Left forelimb (tissue), 1 donor: Measurements from ENCODE around the gene MTF1.

Experiments used
- DNase-seq: peaks from one replicate; pipeline ENCODE4 v3.0.0-alpha.2; 2018; ENCODE audit warnings: low spot score

MTF1 gene

GRCh38 chr1:37828410-37829074, 30.9 kb downstream of the MTF1 start:
- DNase-seq: no peak

DNA sequence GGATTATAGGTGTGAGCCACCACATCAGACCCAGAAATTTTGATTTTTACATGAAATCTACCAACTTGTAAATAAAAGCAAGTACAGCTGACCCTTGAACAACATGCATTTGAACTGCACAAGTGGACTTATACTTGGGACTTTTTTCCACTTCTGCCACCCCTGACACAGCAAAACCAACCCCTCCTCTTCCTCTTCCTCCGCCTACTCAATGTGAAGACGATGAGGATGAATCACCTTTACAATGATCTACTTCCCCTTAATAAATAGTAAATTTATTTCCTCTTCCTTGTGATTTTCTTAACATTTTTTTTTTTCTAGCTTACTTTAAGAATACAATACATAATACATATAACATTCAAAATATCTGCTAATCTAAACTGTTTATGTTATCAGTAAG, 33.9 kb downstream of the MTF1 start:
- DNase-seq: no peak

- DNase-seq: no peak
Observed at GRCh38 chr1:37824001-37824400, 35.4 kb downstream of the MTF1 start.

DNA sequence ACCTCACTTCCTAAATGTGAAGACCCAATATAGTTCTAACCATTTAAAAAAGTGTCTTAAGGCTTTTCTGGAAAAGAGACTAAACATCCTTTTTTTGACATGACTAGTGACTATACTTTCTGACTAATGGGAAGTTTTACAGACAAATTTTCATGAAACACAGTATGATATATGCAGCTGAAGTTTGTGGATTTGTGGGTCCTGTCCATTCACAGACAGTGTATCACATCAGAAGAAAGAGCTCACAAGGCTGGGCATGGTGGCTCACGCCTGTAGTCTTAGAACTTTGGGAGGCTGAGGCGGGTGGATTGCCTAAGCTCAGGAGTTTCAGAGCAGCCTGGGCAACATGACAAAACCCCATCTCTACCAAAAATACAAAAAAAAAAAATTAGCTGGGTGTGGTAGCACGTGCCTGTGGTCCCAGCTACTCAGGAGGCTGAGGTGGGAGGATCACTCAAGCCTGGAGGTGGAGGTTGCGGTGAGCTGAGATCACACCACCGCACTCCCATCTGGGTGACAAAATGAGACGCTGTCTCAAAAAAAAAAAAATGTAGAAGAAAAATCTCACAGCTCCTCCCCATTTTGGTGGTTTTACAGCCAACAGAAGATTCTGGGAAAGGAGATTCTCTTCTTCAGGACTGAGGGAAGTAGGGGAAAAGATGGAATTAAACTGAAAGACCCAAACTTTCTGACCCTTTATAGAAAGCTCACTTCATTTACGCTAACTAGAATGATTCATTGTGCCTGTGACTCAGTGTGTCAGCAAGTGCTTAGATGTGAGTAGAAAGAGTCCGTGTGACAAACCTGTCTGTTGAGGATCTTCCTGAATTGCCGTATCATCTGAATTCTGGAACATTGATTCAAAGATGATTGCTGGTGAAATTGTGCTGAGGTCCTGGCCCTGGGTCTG, 36.2 kb downstream of the MTF1 start:
- no peak for DNase-seq

- no peak for DNase-seq
Observed at GRCh38 chr1:37821481-37821880, 37.9 kb downstream of the MTF1 start.

- DNase-seq: no peak
Observed at GRCh38 chr1:37817481-37817880, 41.9 kb downstream of the MTF1 start.

DNA sequence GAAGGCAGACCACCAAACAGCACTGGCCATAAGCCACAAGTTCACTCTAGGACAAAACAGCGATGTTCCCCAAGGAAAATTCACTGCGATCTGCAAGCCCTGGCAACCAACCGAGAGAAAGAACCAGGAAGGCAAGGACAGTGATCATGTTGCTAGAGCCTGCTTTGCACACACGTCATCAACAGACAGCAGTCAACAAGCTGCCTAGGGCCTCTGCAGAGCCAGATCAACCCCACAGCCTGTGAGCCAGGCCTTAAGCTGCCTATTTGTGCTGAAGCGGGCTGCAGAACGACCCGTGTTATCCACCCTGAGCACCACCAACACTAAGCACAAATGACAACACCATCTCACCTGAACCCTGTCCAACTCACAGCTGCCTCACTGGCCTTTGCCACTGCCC, 45.1 kb downstream of the MTF1 start:
- DNase-seq: no peak

GRCh38 chr1:37813529-37814145, 45.8 kb downstream of the MTF1 start:
- DNase-seq: no peak

DNA sequence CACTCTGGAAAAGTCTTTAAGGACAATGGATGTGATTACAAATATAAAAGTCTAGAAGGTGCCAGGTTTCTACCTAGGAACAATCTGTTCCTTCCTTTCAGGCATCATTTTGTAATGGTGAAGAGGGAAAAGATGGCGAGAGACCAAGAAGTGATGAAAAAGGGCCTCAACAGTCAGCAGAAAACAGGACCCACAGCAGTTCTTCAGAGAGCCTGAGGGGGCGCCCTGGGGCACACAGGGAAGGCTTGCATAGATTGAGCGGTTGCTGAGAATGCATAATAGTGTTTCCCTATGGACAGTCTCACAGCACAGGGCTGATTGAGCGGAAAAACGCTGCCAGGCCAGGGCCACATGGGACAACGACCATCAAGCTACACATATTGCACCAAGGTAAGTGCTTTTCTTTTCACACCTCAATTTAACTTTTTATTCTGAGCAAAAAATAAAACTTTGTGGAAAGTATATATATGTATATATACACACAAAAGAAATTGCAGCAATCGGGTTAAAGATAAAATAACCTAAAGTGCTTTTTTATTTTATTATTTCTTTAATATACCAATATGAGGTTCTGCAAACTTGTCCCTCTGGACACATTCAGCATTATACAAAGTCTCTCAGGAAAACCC, 48.3 kb downstream of the MTF1 start:
- DNase-seq: no peak

DNA sequence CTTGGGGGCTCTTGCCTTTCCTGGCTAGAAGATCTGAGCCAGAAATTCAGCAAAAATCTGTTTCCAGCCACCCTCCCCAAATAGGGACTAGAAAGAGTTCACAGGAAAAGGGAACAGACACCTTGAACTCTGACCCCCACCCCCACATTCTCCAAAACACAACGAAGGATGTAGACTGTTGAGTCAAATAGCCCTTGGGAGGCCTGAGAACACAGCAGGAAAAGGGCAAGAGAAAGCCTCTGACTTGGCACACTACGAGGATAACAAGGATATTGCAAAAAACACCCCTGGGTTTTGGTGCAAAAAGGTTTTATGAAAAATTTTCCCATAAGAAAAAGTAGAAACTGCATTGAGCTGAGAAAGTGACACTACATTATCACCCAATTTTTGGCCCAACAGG, 49.5 kb downstream of the MTF1 start:
- no peak for DNase-seq

DNA sequence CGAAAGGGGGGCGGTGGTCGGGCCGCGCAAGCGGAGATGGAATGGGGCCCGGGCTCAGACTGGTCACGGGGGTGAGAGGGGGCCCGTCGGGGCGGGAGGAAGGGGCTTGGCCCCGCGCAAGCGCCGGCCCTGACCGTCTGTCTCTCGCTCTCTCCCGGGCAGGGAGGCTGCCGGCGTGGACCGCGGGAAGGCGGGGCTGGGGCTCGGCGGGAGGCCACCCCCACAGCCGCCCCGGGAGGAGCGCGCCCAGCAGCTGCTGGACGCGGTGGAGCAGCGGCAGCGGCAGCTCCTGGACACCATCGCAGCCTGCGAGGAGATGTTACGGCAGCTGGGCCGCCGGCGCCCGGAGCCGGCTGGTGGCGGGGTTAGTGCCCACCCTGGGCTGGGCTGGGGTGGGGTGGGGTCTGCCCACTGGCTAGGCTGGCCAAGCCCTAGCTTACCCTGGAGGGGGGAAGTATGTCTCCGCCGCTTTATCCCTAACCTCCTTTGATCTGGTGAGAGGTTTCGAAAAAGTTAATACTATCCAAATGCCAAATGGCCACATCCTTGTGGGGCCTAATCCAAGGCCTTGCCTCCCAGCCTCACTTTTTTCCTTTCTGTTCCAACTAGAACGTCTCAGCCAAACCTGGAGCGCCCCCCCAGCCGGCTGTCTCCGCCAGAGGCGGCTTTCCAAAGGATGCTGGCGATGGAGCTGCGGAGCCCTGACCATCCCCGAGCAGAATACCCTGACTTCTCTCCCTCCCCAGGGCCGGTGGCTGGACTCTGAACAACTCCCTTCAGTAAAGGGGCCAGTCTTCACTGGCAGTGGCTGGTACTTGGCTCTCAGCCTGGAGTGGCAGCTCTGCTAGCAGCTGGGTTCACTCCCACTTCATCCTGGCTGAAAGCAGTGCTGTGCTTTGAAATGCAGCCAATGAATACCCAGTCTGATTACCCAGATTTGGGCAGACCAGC, 50.7 kb downstream of the MTF1 start:
- no peak for DNase-seq

GRCh38 chr1:37807555-37808368, 51.6 kb downstream of the MTF1 start, which contains the start of the genes C1orf122 and YRDC:
Gene C1orf122, plus strand, starts transcription at chr1:37807790. Its CDS starts 615 bp downstream, at chr1:37808405.
Gene YRDC, minus strand, starts transcription at chr1:37808208. Its CDS starts 28 bp downstream, at chr1:37808180.
- peak; percentile 97 for DNase-seq

DNA sequence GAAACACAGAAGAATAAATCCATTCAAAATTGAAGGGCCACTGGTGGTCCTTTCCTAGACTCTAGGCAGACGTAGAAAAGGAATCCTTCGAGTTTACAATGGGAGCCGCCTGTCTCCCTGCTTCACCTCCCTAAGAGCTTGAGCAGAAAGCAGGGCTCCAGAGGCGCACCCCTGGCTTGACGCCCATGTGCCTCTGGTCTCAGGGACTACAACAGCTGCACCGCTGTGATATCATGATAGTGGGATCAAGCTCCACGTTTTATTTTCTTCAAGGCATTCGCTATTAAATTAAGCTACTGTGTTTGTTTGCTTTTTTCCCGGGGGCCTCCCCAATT, 52.2 kb downstream of the MTF1 start:
- DNase-seq: no peak

- no peak for DNase-seq
Observed at GRCh38 chr1:37802439-37802838, 57.0 kb downstream of the MTF1 start.

- no peak for DNase-seq
Observed at GRCh38 chr1:37797750-37798345, 61.5 kb downstream of the MTF1 start.

- DNase-seq: peak; percentile 81
Observed at GRCh38 chr1:37795340-37796125, 63.9 kb downstream of the MTF1 start.

DNA sequence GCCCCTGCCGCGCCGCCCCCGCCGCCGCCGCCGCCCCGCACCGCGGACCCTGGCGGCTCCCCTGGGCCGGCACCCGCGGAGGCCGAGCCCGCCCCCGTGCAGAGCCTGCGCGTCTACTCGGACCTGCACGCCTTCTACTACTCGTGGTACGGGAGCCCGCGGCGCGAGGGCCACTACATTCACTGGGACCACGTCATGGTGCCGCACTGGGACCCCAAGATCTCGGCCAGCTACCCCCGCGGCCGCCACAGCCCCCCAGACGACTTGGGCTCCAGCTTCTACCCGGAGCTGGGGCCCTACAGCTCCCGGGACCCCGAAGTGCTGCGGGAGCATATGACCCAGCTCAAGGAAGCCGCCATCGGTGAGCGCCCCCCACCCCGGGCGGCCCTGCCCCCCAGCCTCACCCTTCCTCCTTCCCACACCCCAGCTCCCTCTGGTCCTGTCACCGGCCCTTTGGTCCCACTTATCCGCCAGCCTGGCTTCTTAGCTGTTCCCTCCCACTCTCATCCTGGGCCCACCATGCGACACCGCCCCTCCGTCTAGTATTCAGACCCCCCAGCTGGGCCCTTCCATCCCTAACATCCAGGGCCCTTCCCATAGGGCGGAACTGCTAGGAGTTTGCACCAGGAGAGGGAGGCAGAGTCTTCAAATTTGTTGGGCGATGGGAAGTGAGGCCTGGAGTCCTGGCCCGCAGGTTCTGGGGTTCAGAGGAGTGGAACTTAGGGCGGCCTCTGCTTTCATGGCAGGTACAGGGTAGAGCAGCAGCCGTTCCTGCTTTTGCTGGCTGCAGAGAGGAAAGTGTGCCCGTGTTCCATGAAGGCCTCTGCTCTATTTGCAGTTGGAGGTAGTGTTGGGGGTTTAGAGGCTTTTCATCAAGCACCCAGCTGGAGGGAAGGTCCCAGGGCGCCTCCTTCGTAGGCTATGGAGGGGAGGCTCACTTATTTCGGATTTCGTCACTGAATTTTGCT, 64.7 kb downstream of the MTF1 start:
- no peak for DNase-seq

DNA sequence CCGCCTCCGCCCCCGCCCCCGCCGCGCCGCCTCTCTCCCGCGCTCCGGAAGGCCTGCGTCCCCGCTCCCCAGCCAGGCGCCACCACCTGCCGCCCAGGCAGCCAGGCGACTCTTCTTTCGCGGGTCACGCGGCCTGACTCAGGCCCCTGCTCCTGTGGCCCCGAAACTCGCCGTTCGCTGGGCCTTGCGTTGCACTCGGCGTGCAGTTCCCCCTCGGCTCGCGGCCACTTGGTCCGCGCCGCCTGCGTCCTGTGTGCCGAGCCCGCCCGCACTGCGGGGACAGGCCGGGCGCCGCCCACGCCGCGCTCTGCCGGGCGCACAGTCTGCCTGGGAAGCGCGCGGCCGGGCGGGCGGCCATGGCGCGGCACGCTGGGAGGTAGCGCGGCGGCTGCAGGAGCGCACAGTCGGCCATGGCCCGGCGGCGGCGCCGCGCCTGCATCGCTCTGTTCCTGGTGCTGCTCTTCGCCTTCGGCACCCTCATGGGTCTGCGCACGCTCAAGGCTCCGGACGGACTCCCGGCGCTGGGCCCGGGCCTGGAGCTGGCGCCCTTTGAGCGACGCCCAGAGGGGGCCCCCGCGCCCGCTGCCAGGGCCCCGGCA, 65.5 kb downstream of the MTF1 start, which contains the start of gene MANEAL:
TSS of gene MANEAL (plus strand) at position 75 of the 599 bp plus-strand sequence. CDS start at position 411, 336 bp downstream.
- no peak for DNase-seq
